Osteocyte (in vitro differentiated cells): Measurements from ENCODE around the gene IFIT2. TPM values are rescaled to one million over a fixed set of nuclear protein-coding genes. Genes with fewer than 3 reads are reported as not detected.
"Not testable (repeated sequence)": the region's sequence is repeated elsewhere in the genome, so short reads cannot be mapped to it uniquely, and the experiment has no call there.

Source experiments
- DNase-seq: peaks from one replicate; pipeline ENCODE4 v3.0.0; 2021; ENCODE audit warnings: mixed read lengths; ENCODE audit not compliant: unreplicated experiment; ENCODE audit errors: extremely low spot score
- H3K27ac Mint-ChIP-seq: one replicate; pipeline ENCODE4 v1.8.0; 2021; ENCODE audit warnings: mild to moderate bottlenecking, mixed read lengths; ENCODE audit not compliant: unreplicated experiment
- H3K27me3 Mint-ChIP-seq: one replicate; pipeline ENCODE4 v1.8.0; 2021; ENCODE audit warnings: mixed read lengths; ENCODE audit not compliant: unreplicated experiment
- H3K36me3 Mint-ChIP-seq: one replicate; pipeline ENCODE4 v1.8.0; 2021; ENCODE audit warnings: mixed read lengths; ENCODE audit not compliant: unreplicated experiment
- H3K4me1 Mint-ChIP-seq: one replicate; pipeline ENCODE4 v1.8.0; 2021; ENCODE audit warnings: mixed read lengths; ENCODE audit not compliant: unreplicated experiment
- H3K4me3 Mint-ChIP-seq: one replicate; pipeline ENCODE4 v1.8.0; 2021; ENCODE audit warnings: mild to moderate bottlenecking, moderate library complexity, mixed read lengths; ENCODE audit not compliant: unreplicated experiment
- H3K9me3 Mint-ChIP-seq: one replicate; pipeline ENCODE4 v1.8.0; 2021; ENCODE audit warnings: mixed read lengths; ENCODE audit not compliant: unreplicated experiment
- total RNA-seq: library from RNA; stranded (reverse); gene quantifications from 2 replicates; pipeline ENCODE4 v1.2.1, GENCODE V29; 2021
- TF ChIP-seq, protein P1 (sequence below): fragments of 200-600 bp; sonication (generic); IDR thresholded peaks from 2 replicates; pipeline ENCODE4 v1.5.0; 2021; ENCODE audit warnings: antibody characterized with exemption, mild to moderate bottlenecking, moderate library complexity

Gene IFIT2
- total RNA-seq, 1 donor from 2014 or later: 8.8 TPM

DNA sequence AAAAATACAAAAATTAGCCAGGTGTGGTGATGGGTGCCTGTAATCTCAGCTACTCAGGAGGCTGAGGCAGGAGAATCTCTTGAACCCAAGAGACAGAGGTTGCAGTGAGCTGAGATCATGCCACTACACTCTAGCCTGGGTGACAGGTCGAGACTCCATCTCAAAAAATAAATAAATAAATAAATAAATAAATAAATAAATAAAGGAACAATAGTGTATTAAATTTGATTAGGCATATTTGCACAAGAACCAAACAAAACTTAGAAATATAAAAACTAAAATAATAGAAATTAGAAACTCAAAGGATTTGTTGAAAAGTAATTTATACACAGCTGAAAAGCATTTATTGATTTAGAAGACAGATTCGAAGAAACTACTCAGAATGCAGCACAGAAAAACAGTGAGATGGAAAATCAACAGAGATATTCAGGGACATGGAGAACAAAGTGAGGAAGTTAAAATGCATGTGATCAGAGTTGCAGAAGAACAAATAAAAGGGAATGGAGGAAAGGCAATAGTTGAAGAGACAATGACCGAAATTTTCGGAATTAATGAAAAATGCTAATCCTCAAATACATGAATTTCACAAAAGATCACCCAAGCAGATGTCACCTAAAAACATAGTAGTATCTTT lies 43.6 kb downstream of the IFIT2 start:
- H3K4me3 Mint-ChIP-seq: no peak overlapping the region
- no peak overlapping the region for H3K27ac Mint-ChIP-seq
- no peaks in the 10 kb centered on the region for H3K27me3 Mint-ChIP-seq
- peaks cover 5% of the 10 kb centered on the region for H3K36me3 Mint-ChIP-seq
- peaks cover 30% of the 10 kb centered on the region for H3K4me1 Mint-ChIP-seq
- DNase-seq: no peak
- no peaks in the 10 kb centered on the region for H3K9me3 Mint-ChIP-seq
- TF ChIP-seq, protein P1, sequence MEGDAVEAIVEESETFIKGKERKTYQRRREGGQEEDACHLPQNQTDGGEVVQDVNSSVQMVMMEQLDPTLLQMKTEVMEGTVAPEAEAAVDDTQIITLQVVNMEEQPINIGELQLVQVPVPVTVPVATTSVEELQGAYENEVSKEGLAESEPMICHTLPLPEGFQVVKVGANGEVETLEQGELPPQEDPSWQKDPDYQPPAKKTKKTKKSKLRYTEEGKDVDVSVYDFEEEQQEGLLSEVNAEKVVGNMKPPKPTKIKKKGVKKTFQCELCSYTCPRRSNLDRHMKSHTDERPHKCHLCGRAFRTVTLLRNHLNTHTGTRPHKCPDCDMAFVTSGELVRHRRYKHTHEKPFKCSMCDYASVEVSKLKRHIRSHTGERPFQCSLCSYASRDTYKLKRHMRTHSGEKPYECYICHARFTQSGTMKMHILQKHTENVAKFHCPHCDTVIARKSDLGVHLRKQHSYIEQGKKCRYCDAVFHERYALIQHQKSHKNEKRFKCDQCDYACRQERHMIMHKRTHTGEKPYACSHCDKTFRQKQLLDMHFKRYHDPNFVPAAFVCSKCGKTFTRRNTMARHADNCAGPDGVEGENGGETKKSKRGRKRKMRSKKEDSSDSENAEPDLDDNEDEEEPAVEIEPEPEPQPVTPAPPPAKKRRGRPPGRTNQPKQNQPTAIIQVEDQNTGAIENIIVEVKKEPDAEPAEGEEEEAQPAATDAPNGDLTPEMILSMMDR: no peak

DNA sequence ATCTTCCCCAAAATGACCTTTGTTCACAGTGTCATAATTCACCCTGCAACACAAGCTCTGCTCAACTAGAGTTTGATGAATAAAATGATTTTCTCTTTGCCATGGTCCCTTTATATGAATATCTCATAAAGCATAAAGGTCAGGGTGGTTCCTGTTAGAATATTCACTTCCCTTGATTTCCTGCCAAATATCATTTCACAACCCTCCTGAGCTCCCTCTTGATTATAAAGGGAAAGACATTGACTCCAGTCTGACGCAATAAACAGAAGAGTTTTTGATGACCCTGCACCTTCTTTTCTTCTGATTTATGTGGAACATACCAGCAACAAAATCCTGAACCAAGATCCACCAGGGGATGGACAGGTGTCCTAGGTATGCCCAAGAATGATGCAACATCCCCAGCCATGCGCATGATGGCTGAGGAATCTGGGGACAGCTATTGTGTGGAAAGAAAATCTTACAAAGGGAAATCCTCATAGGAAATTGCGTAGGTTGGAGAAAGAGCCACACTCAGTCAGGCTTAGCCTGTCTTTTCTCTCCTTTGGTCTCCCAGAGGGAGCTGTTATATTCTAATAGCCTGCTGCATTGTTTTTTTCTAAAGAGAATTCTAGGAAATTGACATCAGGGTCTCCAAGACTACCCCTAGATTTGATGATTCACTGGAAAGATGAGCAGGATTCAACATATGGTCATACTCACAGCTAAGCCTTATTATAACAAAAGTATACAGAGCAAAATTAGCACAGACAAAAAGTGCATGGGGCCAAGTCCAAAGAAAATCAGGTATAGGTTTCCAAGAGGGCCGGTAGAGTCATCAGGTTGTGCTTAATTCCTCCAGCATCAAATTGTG lies 44.8 kb downstream of the IFIT2 start:
- TF ChIP-seq, protein P1: no peak
- H3K36me3 Mint-ChIP-seq: no peaks in the 10 kb centered on the region
- no peaks in the 10 kb centered on the region for H3K9me3 Mint-ChIP-seq
- peaks cover 42% of the 10 kb centered on the region for H3K4me1 Mint-ChIP-seq
- H3K27me3 Mint-ChIP-seq: no peaks in the 10 kb centered on the region
- no peak overlapping the region for H3K27ac Mint-ChIP-seq
- DNase-seq: no peak
- no peak overlapping the region for H3K4me3 Mint-ChIP-seq

DNA sequence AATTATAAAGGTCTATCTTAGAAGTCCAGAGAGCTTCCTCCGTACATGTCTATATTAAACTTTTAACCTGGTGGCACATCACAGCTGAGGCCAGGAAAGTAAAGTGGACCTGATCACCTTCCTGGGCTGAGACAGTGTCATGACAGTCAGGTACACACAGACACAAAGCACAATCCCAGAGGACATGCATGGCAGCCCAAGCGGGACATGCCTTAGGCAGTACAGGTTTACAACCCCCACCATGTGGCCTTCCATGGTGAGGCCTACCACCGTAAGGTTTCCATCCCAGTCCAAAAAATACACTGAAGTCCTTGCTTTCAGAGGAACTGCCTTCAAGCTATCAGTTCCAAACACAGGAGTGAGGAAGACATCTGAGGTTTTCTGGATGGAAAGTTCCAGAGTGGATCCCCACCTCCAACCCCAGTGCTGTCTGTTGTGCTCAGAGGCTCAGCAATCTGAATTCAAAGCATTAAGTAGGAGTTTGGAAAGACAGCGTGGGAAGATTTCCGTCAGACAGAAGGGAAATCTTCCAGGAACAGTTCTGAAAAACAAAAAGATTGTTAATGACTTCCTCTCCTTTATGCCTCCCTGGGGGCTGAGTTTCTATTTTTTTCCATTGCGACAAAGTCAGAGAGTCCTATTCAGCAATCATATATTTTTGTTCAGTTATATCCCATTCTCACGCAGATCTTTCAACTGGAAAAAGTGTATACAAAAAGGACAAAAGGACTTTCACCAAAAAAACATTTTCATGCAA lies 46.0 kb downstream of the IFIT2 start:
- H3K4me3 Mint-ChIP-seq: no peak overlapping the region
- no peaks in the 10 kb centered on the region for H3K27me3 Mint-ChIP-seq
- H3K36me3 Mint-ChIP-seq: no peaks in the 10 kb centered on the region
- no peaks in the 10 kb centered on the region for H3K9me3 Mint-ChIP-seq
- H3K27ac Mint-ChIP-seq: peak overlapping the region; percentile 64
- H3K4me1 Mint-ChIP-seq: peaks cover 45% of the 10 kb centered on the region
- TF ChIP-seq, protein P1: no peak
- no peak for DNase-seq

DNA sequence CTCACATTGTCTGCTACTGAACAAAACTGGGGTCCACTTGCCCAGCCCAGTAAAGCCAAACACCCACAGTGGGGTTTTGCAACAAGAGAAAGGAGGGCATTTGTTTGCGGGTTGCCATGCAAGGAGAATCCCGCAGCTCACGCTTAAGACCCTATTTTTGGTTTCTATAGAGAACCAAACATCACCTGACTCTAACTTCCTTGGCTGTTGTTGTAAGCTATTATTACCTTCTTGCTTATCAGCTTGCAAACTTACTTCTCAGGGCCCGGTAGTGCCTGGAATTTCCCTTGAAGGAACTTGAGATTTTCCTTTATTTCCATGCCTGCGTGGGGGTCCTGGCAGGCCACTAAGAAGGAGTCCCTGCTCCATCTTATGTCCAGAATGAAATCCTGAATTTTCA lies 46.6 kb downstream of the IFIT2 start:
- no peak overlapping the region for H3K27ac Mint-ChIP-seq
- no peaks in the 10 kb centered on the region for H3K36me3 Mint-ChIP-seq
- H3K9me3 Mint-ChIP-seq: no peaks in the 10 kb centered on the region
- no peaks in the 10 kb centered on the region for H3K27me3 Mint-ChIP-seq
- peaks cover 46% of the 10 kb centered on the region for H3K4me1 Mint-ChIP-seq
- no peak overlapping the region for H3K4me3 Mint-ChIP-seq
- no peak for DNase-seq
- TF ChIP-seq, protein P1: no peak

DNA sequence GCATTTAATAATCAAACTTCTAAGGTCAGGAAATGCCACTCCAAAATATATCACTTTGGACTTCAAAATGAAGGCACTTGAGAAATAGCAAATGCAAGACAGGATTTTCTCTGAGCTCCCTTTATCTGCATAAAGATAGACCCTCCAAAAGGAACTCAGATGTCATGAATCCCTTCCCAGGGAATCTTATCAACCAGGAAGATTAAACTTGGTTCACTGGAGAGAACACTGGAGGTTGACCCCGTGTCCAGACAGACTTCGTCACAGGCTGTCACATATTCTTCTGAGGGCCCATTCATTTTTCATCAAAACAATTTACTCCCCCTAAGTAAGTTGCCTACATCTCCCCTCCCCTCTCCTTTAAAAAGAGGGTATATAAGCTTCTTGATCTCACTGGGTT lies 47.1 kb downstream of the IFIT2 start:
- Mint-ChIP-seq H3K27ac (peak overlapping the region; percentile 24), H3K27me3 (no peaks in the 10 kb centered on the region), H3K4me1 (peaks cover 48% of the 10 kb centered on the region), H3K9me3 (peaks cover under 1% of the 10 kb centered on the region), H3K36me3 (peaks cover 2% of the 10 kb centered on the region), H3K4me3 (no peak overlapping the region)
- no peak for DNase-seq
- TF ChIP-seq, protein P1: no peak

DNA sequence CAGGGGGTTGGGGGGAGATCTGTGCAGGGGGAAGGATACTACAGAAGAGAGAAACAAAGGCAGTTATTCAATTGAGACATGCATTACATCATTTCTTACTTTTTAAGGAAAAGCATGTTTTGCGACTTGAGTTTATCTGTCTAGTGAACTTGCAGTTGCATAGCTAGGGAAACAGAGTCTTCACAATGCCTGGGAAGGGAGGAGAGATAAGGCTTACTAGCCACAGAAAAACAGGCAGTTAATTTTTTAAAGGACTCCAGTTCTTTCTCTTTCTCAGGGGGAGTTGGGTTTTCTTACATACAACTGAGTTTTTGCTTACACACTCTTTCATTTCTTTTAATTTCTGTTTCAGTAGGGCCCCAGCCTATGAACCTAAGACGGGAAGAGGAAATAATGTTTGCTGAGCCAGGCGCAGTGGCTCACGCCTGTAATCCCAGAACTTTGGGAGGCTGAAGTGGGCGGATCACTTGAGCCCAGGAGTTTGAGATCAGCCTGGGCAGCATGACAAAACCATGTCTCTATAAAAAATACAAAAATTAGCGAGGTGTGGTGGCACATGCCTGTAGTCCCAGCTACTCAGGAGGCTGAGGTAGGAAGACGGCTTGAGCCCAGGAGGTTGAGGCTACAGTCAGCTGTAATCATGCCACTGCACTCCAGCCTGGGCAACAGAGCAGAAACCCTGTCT lies 48.9 kb downstream of the IFIT2 start:
- H3K27me3 Mint-ChIP-seq, DNase-seq, H3K36me3 Mint-ChIP-seq, H3K9me3 Mint-ChIP-seq: not testable (repeated sequence)
- Mint-ChIP-seq H3K4me1 (peaks cover 50% of the 10 kb centered on the region), H3K27ac (peak overlapping the region; percentile 99), H3K4me3 (peak overlapping the region; percentile 9)
